Stimulated activated effector memory CD8-positive, alpha-beta T cell treated with anti-CD3 and anti-CD28 coated beads, Interleukin-12 subunit alpha, Interleukin-12 subunit beta, amount 100 ng/mL, for 72 hours (primary cell): ENCODE data around the gene ANKMY2.

Experiments
- ATAC-seq: fragments of 150-1000 bp; cut with Tn5 transposase; 2 replicates; pipeline ENCODE4 v1.10.0; 2021
- DNase-seq, 2 donors: peaks; one replicate each; pipeline ENCODE4 v3.0.0; 2021 to 2022; ENCODE audit warnings: low spot score in 2 of 2
- H3K27ac Mint-ChIP-seq: one replicate; pipeline ENCODE4 v1.8.0; 2022; ENCODE audit warnings: mild to moderate bottlenecking, mixed read lengths
- H3K36me3 Mint-ChIP-seq: one replicate; pipeline ENCODE4 v1.8.0; 2022; ENCODE audit warnings: mild to moderate bottlenecking, mixed read lengths
- H3K4me1 Mint-ChIP-seq: one replicate; pipeline ENCODE4 v1.8.0; 2022; ENCODE audit warnings: mixed read lengths
- H3K4me3 Mint-ChIP-seq: one replicate; pipeline ENCODE4 v1.8.0; 2022; ENCODE audit warnings: mild to moderate bottlenecking, mixed read lengths
- H3K9me3 Mint-ChIP-seq: one replicate; pipeline ENCODE4 v1.8.0; 2022; ENCODE audit warnings: mixed read lengths

The ANKMY2 gene

DNA sequence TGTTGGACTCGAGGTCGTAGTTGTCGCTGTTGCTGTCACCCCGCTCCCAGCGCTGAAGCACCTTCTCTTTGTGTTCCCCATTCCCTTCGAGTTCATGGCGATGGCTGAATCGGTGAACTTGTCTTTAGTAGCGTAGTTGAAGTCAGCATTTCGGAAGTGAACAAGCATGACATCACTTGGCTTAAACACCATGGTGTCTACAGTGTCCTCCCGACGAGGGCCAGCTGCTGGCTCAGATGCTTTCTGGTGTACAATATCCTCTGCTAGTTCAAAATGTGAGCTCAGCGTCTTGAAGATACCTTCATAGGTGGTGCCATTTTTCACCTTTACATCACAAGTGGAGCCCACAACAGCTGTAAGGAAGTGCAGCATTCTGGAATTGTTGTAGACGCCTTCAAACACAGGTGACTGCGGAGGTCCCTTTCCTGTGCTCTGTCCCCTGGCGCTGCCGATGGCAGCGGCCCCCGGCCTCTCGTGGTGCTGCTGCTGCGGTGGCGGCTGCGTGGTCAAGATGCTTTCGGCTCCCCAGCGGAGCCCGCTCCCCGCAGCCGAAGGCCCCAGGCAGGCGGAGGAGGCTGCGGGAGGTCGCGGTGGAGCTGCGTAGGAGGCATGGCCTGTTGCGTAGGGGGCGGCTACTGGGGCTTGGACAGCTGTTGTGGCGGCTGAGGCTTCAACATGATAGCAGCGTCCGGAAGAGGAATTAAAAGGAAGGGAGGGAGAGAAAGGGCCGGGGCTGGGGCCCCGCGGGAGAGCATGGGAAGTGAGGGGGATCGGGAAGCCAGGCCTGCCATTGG is 59.3 kb downstream of the ANKMY2 start:
- H3K4me3 Mint-ChIP-seq, result no peak overlapping the region
- H3K9me3 Mint-ChIP-seq, result no peaks in the 10 kb centered on the region
- no peak overlapping the region for H3K27ac Mint-ChIP-seq
- no peaks in the 10 kb centered on the region for H3K4me1 Mint-ChIP-seq
- ATAC-seq (peak; percentile 20), DNase-seq (no peak)
- no peaks in the 10 kb centered on the region for H3K36me3 Mint-ChIP-seq

DNA sequence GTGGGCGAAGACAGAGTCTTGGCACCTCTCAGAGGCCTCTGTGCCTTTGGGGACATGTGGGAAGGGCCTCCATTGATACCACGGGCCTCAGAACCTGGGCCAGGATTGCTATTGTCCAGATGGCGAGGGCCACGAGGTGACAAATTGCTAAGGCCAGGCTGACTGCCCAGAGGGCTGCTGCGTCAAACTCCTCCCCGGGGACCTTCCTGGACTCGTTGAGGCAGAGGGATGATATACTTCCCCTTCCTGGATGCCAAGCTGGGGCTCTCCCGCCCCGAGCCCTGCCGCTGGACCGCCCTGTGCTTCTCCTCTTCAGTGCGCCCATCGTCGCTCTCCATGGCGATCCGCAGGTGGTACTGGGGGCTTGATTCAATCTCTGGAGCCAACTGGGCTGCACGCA is 60.0 kb downstream of the ANKMY2 start:
- no peak for DNase-seq
- H3K4me3 Mint-ChIP-seq, result no peak overlapping the region
- H3K4me1 Mint-ChIP-seq, result no peaks in the 10 kb centered on the region
- no peak overlapping the region for H3K27ac Mint-ChIP-seq
- ATAC-seq, result no peak
- no peaks in the 10 kb centered on the region for H3K36me3 Mint-ChIP-seq
- no peaks in the 10 kb centered on the region for H3K9me3 Mint-ChIP-seq

DNA sequence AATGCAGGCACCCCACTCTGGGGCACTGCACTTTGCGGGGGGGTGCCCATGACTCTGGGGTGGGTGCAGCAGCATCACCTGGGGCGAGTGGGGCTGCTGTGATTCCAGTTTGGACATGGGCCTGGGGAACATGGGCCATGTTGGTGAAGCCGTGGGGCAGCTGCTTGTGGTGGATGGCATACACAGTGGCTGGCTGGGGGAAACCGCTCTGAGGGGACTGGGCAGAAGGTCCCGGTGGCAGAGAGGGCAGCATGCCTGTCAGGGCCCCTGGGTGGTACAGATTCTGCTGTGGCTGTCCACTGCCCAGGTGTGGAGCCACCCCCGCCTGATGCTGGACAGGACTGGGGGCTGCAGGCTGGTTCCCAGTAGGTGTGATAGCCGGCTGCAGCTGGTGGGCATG is 61.7 kb downstream of the ANKMY2 start:
- no peaks in the 10 kb centered on the region for H3K9me3 Mint-ChIP-seq
- no peaks in the 10 kb centered on the region for H3K36me3 Mint-ChIP-seq
- no peaks in the 10 kb centered on the region for H3K4me1 Mint-ChIP-seq
- DNase-seq (no peak), ATAC-seq (peak; percentile 30)
- H3K27ac Mint-ChIP-seq, result no peak overlapping the region
- H3K4me3 Mint-ChIP-seq, result no peak overlapping the region

DNA sequence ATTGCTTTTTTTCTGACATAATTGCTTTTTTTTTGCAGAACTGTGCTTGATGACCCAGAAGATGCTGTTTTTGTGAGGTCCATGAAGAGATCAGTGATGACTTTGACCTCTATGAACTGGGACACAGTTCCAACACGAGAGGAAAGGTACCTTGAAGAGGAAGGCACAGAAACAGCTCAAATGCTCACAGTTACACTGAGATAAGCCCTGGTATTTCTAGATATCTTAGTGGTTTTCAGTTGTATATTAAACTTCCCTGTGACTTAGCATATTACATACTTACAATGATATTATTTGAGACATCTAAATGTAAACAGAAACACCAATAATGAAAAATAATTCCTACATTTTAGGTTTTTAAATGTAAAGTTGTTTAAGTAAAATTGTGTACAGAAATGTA is 64.3 kb downstream of the ANKMY2 start:
- no peaks in the 10 kb centered on the region for H3K36me3 Mint-ChIP-seq
- DNase-seq (no peak), ATAC-seq (no peak)
- H3K4me3 Mint-ChIP-seq, result no peak overlapping the region
- no peaks in the 10 kb centered on the region for H3K9me3 Mint-ChIP-seq
- H3K4me1 Mint-ChIP-seq, result no peaks in the 10 kb centered on the region
- no peak overlapping the region for H3K27ac Mint-ChIP-seq

DNA sequence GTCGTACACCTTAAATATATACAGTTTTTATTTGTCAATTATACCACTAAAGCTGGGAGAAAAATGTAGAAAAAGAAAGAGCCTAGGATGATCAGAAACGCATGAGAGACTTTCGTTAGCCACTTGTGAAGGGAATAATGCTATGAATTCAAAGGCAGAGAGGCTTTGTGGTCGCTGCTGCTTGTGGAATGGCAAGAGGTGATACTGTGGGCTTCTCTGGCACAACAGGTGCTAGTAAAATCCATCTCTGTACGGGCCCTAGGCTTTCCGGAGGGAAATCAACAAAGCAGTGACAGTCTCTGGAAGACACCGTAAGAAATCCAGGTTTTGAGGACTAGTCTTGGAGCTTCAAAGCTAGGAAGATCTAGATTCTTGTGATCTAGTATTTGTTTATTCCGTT is 66.3 kb downstream of the ANKMY2 start:
- no peak for ATAC-seq
- Mint-ChIP-seq H3K9me3 (no peaks in the 10 kb centered on the region), H3K4me3 (no peak overlapping the region), H3K27ac (no peak overlapping the region), H3K4me1 (no peaks in the 10 kb centered on the region), H3K36me3 (no peaks in the 10 kb centered on the region)
- DNase-seq, result no peak

DNA sequence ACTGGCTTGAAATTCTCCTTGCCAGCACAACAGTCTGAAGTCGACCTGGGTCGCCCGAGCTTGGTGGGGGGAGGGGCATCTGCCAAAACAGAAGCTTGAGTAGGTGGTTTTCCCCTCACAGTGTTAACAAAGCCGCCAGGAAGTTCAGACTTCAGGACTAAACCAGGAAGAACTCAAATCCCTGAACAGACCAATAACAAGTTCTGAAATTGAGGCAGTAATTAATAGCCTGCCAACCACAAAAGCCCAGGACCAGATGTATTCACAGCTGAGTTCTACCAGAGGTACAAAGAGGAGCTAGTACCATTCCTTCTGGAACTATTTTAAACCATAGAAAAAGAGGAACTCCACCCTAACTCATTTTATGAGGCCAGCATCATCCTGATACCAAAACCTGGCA is 73.6 kb downstream of the ANKMY2 start:
- H3K9me3 Mint-ChIP-seq, result no peaks in the 10 kb centered on the region

DNA sequence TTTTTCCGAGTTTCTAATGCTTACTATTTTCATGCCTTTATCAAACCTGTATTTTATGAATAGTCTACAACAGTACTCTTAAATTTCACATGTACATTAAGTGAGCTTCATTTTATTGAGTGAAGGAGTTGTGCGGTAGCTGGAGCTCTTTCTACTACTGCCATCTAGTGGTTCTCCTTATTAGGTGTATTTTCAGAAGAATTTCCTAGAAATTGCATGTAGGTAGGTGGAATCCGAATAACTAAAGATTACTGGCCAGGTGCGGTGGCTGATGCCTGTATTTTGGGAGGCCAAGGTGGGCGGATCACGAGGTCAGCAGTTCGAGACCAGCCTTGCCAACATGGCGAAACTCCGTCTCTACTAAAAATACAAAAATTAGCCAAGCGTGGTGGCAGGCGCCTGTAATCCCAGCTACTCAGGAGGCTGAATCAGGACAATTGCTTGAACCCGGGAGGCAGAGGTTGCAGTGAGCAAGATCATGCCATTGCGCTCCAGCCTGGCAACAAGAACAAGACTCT is 80.6 kb downstream of the ANKMY2 start:
- ATAC-seq (peak; percentile 51), DNase-seq (no peak)
- H3K4me3 Mint-ChIP-seq, result no peak overlapping the region
- H3K4me1 Mint-ChIP-seq, result peaks cover 9% of the 10 kb centered on the region
- H3K36me3 Mint-ChIP-seq, result no peaks in the 10 kb centered on the region
- H3K9me3 Mint-ChIP-seq, result no peaks in the 10 kb centered on the region
- peak overlapping the region; percentile 58 for H3K27ac Mint-ChIP-seq

More for the DNA sequence above, 73.6 kb downstream of the ANKMY2 start:
- Mint-ChIP-seq H3K4me1 (no peaks in the 10 kb centered on the region), H3K27ac (no peak overlapping the region), H3K4me3 (no peak overlapping the region), H3K36me3 (no peaks in the 10 kb centered on the region)
- ATAC-seq, result no peak
- DNase-seq, result no peak

DNA sequence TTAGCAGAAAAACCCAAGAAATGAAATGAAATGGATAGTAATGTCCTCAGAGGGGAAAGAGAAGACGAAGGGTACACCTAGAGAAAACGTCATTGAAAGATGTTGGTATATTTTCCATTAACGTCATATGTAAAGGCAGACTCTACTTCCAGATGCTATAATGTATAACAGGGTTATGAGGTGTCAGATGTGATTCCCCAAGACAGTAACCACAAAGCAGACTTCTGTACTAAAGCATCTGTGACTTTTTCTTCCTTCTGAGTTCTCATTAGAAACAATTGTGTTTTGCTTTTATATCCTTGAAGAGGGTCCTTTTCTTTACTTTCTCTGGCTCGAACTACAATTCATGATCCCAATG is 81.6 kb downstream of the ANKMY2 start:
- Mint-ChIP-seq H3K4me1 (peaks cover 9% of the 10 kb centered on the region), H3K27ac (peak overlapping the region; percentile 5), H3K9me3 (no peaks in the 10 kb centered on the region), H3K36me3 (no peaks in the 10 kb centered on the region), H3K4me3 (no peak overlapping the region)
- ATAC-seq, result peak; percentile 68
- no peak for DNase-seq

DNA sequence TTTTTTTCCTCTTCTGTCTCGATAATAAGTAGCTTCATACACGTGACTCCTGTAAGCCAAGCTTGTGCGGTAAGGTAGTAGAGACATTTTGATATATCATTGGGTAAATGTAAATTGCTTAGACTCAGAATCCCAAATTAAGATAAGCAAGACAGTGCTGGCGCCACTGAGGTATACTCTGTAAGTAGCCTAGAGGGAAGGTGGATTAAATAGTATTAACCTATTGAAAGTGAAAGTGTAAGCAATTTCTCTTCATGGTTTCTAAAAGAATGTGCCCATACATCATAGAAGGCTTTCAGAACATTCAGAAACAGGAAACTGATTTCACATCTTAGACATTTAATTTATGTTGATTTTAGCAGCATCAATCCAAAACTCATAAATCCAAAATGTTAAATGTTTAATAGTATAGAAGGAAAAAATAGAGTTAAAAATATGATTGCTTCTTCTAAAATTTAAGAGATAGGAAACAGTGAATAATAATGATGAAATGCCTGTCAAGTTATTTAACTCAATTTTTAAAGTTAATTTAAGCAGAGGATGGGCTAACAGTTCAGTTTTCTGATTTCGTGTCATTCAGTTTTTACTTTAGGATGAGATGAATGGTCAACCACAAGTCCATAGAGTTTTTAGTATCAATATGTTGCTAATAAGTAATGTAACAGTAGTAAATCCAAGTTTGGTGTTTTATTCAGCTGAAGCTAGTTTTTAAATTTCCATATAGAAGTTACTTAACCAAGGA is 82.1 kb downstream of the ANKMY2 start:
- DNase-seq (no peak), ATAC-seq (peak; percentile 63)
- H3K4me3 Mint-ChIP-seq, result no peak overlapping the region
- H3K4me1 Mint-ChIP-seq, result peaks cover 9% of the 10 kb centered on the region
- H3K36me3 Mint-ChIP-seq, result no peaks in the 10 kb centered on the region
- H3K9me3 Mint-ChIP-seq, result no peaks in the 10 kb centered on the region
- H3K27ac Mint-ChIP-seq, result peak overlapping the region; percentile 5

DNA sequence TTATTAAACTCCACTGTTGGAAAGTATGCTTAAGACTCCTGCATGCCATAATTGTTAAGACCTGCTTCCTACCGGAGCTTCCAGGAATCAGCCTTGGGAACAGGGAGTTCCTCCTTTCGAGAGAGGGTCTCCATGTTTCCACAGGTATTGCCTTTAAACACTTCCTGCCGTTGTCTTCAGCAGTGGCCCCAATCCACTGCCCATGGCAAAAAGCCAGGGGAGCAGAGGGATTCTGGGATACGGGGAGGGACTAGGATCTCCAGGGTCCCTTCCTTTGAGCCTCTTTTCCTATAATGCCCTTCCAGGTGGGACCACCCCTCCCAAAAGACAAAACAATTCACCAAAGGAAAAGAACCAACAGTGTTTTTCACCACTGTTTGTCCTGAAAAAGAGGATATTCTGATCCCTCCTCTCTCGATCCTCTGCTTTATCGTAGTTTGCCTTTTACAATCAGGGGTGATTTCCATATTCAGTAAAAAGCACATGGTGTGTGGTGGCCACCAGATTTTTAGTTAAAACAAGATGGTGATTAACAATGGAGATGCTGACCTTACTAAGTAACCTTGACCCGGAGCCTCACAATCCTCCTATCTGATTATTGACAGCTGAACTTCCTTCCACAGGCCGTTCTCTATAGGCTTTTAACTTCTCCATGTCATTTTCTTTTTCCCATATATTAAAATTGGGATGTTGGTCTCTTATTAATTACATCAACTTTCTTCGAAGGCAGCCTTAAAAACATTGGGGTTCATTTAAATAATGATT is 82.9 kb downstream of the ANKMY2 start:
- no peak overlapping the region for H3K4me3 Mint-ChIP-seq
- ATAC-seq, result no peak
- no peaks in the 10 kb centered on the region for H3K36me3 Mint-ChIP-seq
- no peaks in the 10 kb centered on the region for H3K9me3 Mint-ChIP-seq
- peak overlapping the region; percentile 5 for H3K27ac Mint-ChIP-seq
- H3K4me1 Mint-ChIP-seq, result peaks cover 9% of the 10 kb centered on the region
- DNase-seq, result no peak

DNA sequence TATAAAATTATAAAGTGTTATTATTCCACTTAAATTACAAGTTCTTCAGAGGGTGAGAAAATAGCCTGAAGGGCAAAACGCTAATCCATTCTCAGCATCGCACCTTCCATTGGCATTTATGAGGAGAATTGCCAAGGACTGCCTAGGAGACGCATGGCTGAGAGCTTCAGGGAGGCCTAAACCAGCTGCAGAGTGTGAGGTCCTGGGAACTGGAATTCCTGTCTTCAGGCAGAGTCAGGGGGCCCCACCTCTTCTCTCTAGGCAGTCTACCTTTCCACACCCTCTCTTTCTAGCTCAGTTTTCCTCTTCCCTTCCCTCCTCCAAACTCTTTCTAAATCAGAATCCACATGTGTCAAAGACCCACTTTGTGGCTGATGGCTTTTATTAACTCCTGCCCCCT is 83.6 kb downstream of the ANKMY2 start:
- Mint-ChIP-seq H3K4me3 (no peak overlapping the region), H3K4me1 (peaks cover 9% of the 10 kb centered on the region), H3K9me3 (no peaks in the 10 kb centered on the region), H3K27ac (no peak overlapping the region), H3K36me3 (no peaks in the 10 kb centered on the region)
- ATAC-seq (no peak), DNase-seq (no peak)

DNA sequence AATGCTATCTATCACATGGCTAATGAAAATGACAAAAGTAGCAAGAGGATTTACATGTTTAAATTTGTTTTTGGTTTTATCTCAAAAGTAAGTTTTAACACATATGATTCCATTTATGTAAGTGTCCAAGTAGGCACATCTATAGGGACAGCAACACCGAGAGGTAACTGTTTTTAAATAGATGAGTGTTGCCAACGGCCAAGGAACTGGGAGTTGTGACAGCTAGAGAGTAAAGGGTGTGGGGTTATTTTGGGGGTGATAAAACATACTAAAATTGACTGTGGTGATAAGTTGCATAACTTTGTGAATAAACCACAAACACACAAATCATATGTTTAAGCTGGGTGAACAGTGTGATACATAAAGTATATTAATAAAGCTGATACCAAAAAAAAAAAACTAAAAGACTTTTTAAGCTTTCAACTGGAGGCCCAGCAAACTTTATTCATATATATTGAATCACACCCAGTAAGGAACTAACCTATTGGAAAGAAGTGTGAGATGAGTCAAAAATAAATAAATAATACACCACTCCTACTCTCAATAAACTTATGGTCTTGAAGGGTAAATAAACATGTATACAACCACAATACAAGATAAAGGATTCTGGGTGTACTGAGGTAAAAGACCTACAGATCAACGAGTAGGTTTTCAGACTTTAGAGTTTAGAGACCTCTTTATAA is 85.9 kb downstream of the ANKMY2 start:
- no peak overlapping the region for H3K4me3 Mint-ChIP-seq
- H3K36me3 Mint-ChIP-seq, result no peaks in the 10 kb centered on the region
- no peaks in the 10 kb centered on the region for H3K9me3 Mint-ChIP-seq
- no peak for ATAC-seq
- H3K27ac Mint-ChIP-seq, result no peak overlapping the region
- DNase-seq, result no peak
- peaks cover 5% of the 10 kb centered on the region for H3K4me1 Mint-ChIP-seq

DNA sequence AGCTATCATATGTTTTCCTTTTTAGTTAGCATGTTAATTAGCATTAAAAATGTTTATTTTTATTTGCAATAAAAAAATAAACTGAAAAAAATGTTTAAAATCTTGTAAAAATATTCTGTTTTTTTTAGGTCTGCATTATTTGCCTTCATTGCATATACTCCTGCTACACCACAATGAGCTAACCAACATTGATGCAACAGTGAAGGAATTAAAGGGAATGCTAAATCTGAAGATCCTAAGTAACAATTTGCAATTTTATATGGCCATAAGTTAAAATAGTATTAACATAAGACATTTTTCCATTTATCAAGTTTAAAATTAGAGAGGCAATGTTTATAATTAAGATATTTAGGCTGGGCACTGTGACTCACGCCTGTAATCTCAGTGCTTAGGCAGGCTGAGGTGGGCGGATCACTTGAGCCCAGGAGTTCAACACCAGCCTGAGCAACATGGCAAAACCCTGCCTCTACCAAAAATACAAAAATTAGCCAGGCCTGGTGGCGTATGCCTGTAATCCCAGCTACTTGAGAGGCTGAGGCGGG is 86.7 kb downstream of the ANKMY2 start:
- no peak overlapping the region for H3K4me3 Mint-ChIP-seq
- H3K4me1 Mint-ChIP-seq, result no peaks in the 10 kb centered on the region
- DNase-seq (no peak), ATAC-seq (no peak)
- H3K27ac Mint-ChIP-seq, result no peak overlapping the region
- H3K9me3 Mint-ChIP-seq, result no peaks in the 10 kb centered on the region
- H3K36me3 Mint-ChIP-seq, result no peaks in the 10 kb centered on the region

DNA sequence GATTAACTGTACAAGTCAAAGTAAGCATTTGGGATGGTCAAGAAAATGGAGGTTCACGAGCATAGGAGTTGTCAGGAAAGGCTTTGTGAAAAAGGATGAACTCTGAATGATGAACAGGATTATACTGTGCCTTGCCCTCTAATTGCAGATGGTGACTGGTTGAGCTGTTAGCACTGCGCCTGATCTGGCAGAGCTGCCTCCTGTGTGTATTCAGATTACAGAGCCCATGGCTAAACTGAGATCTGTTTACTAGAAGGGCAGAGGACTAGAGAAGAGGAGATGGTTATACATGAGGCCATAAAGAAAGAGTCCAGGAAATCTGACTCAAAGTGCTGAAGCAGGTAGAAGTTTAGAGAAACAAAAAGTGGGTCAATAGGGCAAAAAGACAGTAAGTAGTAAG is 89.2 kb downstream of the ANKMY2 start:
- DNase-seq, result no peak
- Mint-ChIP-seq H3K36me3 (no peaks in the 10 kb centered on the region), H3K27ac (no peak overlapping the region), H3K4me1 (no peaks in the 10 kb centered on the region), H3K9me3 (no peaks in the 10 kb centered on the region), H3K4me3 (no peak overlapping the region)
- ATAC-seq, result no peak
